H7 (cell line): ENCODE results near the gene TRPV4. TPM values are rescaled to one million over a fixed set of nuclear protein-coding genes. Genes with fewer than 3 reads are reported as not detected.

Experiments used
- DNase-seq: peaks from one replicate; pipeline ENCODE4 v3.0.0; 2012
- H3K27me3 ChIP-seq: 2 replicates; pipeline ENCODE4 v1.6.0; 2011; ENCODE audit warnings: mild to moderate bottlenecking, low read length; ENCODE audit not compliant: control insufficient read depth, insufficient read depth
- H3K36me3 ChIP-seq: replicated peaks from 2 replicates; pipeline ENCODE4 v1.5.1; 2011; ENCODE audit warnings: low read length; ENCODE audit not compliant: control insufficient read depth, insufficient read depth
- H3K4me3 ChIP-seq: 2 replicates; pipeline ENCODE4 v1.5.1; 2011; ENCODE audit warnings: low read depth, mild to moderate bottlenecking, control low read depth, low read length, moderate library complexity; ENCODE audit not compliant: insufficient read depth
- total RNA-seq: library from RNA; depleted of rRNA; stranded (reverse); fragments of >200 nt; shearing (Covaris generic); gene quantifications from 2 replicates; pipeline ENCODE4 v1.2.3, GENCODE V29; 2014

TRPV4 gene
- total RNA-seq, 1 experiment from 2014 or later, result 1.6 TPM

- DNase-seq, result peak; percentile 34
- no peaks in the 10 kb centered on the region for H3K36me3 ChIP-seq
- H3K4me3 ChIP-seq, result no peak overlapping the region
- H3K27me3 ChIP-seq, result no peaks in the 10 kb centered on the region
Measured at GRCh38 chr12:109764776-109765445, 68.3 kb downstream of the TRPV4 start.

GRCh38 chr12:109764123-109764522, 69.1 kb downstream of the TRPV4 start:
- Histone ChIP-seq H3K4me3 (no peak overlapping the region), H3K27me3 (no peaks in the 10 kb centered on the region), H3K36me3 (no peaks in the 10 kb centered on the region)
- peak; percentile 81 for DNase-seq

GRCh38 chr12:109763201-109763841, 69.9 kb downstream of the TRPV4 start:
- H3K36me3 ChIP-seq, result no peaks in the 10 kb centered on the region
- H3K4me3 ChIP-seq, result no peak overlapping the region
- H3K27me3 ChIP-seq, result no peaks in the 10 kb centered on the region
- no peak for DNase-seq

GRCh38 chr12:109762673-109763191, 70.5 kb downstream of the TRPV4 start:
- H3K4me3 ChIP-seq, result no peak overlapping the region
- H3K27me3 ChIP-seq, result no peaks in the 10 kb centered on the region
- no peaks in the 10 kb centered on the region for H3K36me3 ChIP-seq
- peak; percentile 8 for DNase-seq

DNA sequence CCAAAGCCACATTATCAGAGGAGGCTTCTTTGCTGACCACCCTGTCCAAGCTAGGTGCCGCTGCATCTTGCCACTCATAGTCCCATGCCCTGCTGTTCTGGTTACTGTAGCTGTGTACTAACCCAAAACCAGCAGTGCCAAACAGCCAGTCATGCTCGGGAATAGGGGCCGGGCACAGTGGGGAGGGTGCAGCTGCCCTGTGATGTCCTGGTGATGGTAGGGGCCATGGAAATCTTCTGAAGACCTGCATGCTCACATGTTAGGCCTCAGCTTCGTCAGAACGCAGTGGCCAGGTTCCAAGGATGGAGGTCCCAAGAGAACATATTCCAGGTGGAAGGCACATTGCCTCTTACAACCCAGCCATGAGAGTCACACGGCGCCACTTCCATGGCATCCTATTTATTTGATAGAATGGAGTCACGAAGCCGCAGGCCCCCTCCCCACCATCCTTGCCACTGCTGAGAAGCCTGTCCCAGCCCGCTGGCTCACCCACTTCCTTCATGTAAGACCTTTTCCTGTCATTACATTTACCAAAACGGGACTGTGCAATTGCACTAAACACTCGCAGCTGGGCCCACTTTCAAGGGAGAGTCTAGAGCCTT, 71.0 kb downstream of the TRPV4 start:
- DNase-seq, result peak; percentile 12
- Histone ChIP-seq H3K4me3 (no peak overlapping the region), H3K27me3 (no peaks in the 10 kb centered on the region), H3K36me3 (no peaks in the 10 kb centered on the region)

DNA sequence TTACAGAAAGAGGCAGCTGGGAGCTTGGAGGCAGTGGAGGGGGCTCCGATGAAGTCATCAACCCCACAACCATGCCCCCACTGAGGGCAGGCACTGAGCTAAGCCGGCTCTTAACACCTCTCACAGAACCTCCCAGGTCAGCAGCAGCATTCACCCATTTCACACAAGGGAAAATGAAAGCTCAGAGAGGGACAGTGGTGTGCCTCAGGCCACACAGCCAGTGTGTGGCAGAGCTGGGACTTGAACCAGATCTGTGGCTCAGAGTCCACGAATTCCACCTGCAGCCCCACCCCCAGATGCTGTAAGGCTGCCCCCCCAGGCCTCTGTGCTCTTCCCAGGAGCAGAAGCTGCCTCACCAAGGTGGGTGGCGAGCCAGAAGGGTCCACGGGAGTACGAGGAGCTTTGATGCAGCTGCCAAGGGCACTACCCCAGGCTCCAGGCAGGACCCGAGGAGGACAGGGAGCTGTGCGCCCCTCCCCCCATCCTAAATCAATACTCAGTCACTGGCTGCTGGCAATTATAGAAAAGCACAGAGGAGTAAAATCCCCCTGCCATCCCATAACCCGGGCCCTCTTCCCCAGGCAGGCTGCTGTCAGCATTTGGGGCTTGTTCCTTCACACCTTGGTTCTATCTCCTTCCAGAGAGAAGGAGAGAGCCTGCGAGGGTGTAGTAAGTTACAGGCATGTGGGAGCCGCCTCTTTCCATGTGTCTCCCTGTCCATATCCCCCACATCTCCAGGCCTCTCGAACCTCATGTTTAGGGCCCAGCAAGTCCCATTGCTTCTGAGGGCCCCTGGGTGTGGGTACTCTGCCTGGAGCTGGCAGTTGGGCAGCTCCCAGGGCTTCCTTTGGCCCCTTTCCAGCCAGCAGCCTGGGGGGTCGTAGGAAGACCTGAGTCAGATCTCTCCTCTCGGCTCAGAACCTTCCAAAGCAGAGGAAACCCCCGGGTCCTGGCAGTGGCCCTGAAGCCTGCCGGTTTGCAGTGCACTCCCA, 72.0 kb downstream of the TRPV4 start:
- DNase-seq, result peak; percentile 52
- H3K4me3 ChIP-seq, result no peak overlapping the region
- H3K36me3 ChIP-seq, result no peaks in the 10 kb centered on the region
- no peaks in the 10 kb centered on the region for H3K27me3 ChIP-seq

- peak; percentile 17 for DNase-seq
- no peaks in the 10 kb centered on the region for H3K36me3 ChIP-seq
- no peaks in the 10 kb centered on the region for H3K27me3 ChIP-seq
- no peak overlapping the region for H3K4me3 ChIP-seq
Measured at GRCh38 chr12:109760031-109760929, 72.9 kb downstream of the TRPV4 start.

GRCh38 chr12:109759595-109759994, 73.6 kb downstream of the TRPV4 start:
- peak; percentile 40 for DNase-seq
- H3K4me3 ChIP-seq, result no peak overlapping the region
- no peaks in the 10 kb centered on the region for H3K27me3 ChIP-seq
- H3K36me3 ChIP-seq, result no peaks in the 10 kb centered on the region

DNA sequence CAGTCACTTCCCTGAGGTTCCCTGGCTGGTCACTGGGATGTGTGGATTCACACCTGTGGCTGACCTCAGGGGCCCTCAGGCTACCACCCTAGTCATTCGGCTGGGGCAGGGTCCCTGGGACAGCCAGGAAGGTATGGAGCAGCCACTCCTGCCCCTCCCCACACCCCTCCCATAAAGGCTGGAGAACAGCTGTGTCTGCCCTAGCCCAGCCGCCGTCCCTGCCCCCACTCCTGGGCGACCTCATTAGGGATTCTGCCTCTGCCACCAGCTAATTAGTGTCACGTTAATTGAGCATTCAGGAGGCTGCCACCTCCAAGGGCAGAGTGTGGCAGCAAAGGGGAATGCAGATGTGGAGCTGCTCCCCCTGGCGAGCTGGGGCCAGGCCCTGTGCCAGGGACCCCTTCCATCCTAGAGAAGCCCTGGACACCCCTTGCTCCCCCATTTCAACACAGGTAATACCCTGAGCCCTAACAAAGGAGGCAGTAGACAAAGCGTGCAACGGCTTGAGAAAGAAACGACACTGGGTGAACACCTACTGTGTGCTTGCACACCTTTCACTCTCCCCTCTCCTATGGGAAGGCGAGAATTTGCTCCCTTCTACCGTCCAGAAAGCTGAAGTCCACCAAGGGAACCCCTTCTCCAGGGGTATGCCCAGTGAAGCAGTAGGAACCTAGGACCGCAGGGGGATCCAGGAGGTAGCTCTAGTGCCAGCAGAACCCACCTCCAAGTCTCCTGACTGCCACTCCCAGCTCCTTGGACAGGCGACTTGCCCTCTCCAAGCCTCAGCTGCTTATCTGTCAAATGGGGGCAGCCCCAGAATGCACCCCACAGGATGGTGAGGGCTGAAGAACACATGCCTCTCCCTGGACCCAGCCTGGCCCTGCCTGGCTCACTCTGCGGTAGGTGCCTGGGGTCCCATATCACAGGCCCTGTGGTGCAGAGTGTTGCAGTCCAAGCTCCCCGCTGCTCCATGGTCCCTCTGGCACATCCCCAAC, 74.5 kb downstream of the TRPV4 start:
- H3K36me3 ChIP-seq, result no peaks in the 10 kb centered on the region
- DNase-seq, result peak; percentile 53

GRCh38 chr12:109757671-109758265, 75.4 kb downstream of the TRPV4 start:
- Histone ChIP-seq H3K36me3 (no peaks in the 10 kb centered on the region), H3K4me3 (no peak overlapping the region), H3K27me3 (no peaks in the 10 kb centered on the region)
- peak; percentile 27 for DNase-seq

More for the DNA sequence above, 74.5 kb downstream of the TRPV4 start:
- H3K27me3 ChIP-seq, result no peaks in the 10 kb centered on the region
- H3K4me3 ChIP-seq, result no peak overlapping the region

GRCh38 chr12:109756457-109756856, 76.7 kb downstream of the TRPV4 start:
- Histone ChIP-seq H3K4me3 (no peak overlapping the region), H3K36me3 (no peaks in the 10 kb centered on the region), H3K27me3 (no peaks in the 10 kb centered on the region)
- no peak for DNase-seq

DNA sequence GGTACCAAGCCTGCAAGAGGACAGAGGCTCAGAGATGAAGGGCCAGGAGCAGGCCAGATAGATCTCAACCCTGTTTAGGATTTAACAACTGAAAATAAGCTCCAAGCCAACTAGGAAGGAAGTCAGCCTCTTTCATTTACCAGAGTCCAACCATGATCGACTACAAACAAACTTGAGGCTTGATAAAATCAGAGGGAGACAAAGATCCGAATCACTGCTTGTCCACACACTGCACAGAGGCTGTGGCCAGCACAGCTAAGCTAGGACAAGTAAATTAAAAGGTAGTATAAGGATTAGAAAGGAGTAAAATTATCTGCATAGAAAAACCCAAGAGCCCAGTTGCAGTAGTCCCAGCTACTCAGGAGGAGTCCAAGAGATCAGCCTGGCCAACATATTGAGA, 79.2 kb downstream of the TRPV4 start:
- Histone ChIP-seq H3K27me3 (no peaks in the 10 kb centered on the region), H3K36me3 (no peaks in the 10 kb centered on the region), H3K4me3 (no peak overlapping the region)
- no peak for DNase-seq
